Calu3 (cell line): ENCODE data around the gene PLEKHM3. TPM values are rescaled to one million over a fixed set of nuclear protein-coding genes. Genes with fewer than 3 reads are reported as not detected.

Experiments
- BruUV-seq: library from RNA; stranded (reverse); fragments of 400-500 nt; replicated peaks from 2 replicates; lab custom pipeline; 2021; lab: Mats Ljungman, UMichigan
- CTCF ChIA-PET: fragments of 300-600 bp; sonication (Branson Sonifier 250); formaldehyde crosslinking; loops from one replicate; lab custom pipeline; 2022; ENCODE audit warnings: antibody characterized with exemption; lab: Charles Lee
- DNase-seq: peaks from one replicate; pipeline ENCODE4 v3.0.0; 2022
- H3K27ac Mint-ChIP-seq: one replicate; pipeline ENCODE4 v1.8.0; 2022; ENCODE audit warnings: mixed read lengths; ENCODE audit not compliant: unreplicated experiment
- H3K27me3 Mint-ChIP-seq: one replicate; pipeline ENCODE4 v1.8.0; 2022; ENCODE audit warnings: mixed read lengths; ENCODE audit not compliant: unreplicated experiment
- H3K36me3 Mint-ChIP-seq: one replicate; pipeline ENCODE4 v1.8.0; 2022; ENCODE audit warnings: mild to moderate bottlenecking, moderate library complexity, mixed read lengths; ENCODE audit not compliant: insufficient read depth, unreplicated experiment
- H3K4me1 Mint-ChIP-seq: one replicate; pipeline ENCODE4 v1.8.0; 2022; ENCODE audit warnings: mild to moderate bottlenecking, low read depth, mixed read lengths; ENCODE audit not compliant: unreplicated experiment
- H3K4me3 Mint-ChIP-seq: one replicate; pipeline ENCODE4 v1.8.0; 2022; ENCODE audit warnings: mild to moderate bottlenecking, low read depth, moderate library complexity, mixed read lengths; ENCODE audit not compliant: unreplicated experiment
- H3K9me3 Mint-ChIP-seq: one replicate; pipeline ENCODE4 v1.8.0; 2022; ENCODE audit warnings: low read depth, mixed read lengths; ENCODE audit not compliant: unreplicated experiment
- intact Hi-C: fragments of 100-400 bp; cut with micrococcal nuclease; formaldehyde crosslinking; loops from one replicate; pipeline ENCODE4 v1.10.0; 2022; ENCODE audit not compliant: unreplicated experiment
- total RNA-seq: library from RNA; stranded (reverse); gene quantifications from 2 replicates; pipeline ENCODE4 v1.2.3, GENCODE V29; 2022
- TF ChIP-seq, protein P1 (sequence below): fragments of 200-600 bp; IDR thresholded peaks from one replicate; pipeline ENCODE4 v1.8.0; 2022; ENCODE audit warnings: antibody characterized with exemption; ENCODE audit not compliant: unreplicated experiment

PLEKHM3 gene
- total RNA-seq, 1 experiment from 2014 or later: 8.0 TPM

DNA sequence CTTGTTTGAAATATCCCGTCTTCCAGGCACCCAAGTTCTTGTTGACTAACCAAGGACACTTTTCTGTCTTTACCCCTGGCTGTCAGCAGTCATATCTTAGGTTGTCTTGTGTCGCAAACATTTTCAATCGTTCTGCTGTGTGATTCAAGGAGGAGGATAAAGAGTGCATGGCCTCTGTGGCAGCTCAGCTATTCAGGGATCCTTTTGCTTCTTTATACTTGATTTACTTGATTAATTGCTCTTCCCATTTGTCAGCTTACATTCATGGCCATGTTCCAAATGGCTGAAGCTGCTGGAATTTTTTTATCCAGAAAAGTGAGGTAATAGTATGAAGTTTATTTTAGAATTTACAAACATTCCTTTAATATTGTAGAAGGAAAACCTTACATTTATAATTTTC lies 158.3 kb downstream of the PLEKHM3 start:
- no TSS peak for BruUV-seq
- Mint-ChIP-seq H3K4me3 (no peak overlapping the region), H3K4me1 (peaks cover 54% of the 10 kb centered on the region), H3K9me3 (no peaks in the 10 kb centered on the region), H3K27ac (no peak overlapping the region), H3K27me3 (no peaks in the 10 kb centered on the region), H3K36me3 (peaks cover 13% of the 10 kb centered on the region)
- intact Hi-C loops: loop anchor here (5.0 kb wide), 1 partner anchor 100 kb away; the partner anchor contains the start of gene FZD5
- DNase-seq: no peak
- TF ChIP-seq, protein P1, sequence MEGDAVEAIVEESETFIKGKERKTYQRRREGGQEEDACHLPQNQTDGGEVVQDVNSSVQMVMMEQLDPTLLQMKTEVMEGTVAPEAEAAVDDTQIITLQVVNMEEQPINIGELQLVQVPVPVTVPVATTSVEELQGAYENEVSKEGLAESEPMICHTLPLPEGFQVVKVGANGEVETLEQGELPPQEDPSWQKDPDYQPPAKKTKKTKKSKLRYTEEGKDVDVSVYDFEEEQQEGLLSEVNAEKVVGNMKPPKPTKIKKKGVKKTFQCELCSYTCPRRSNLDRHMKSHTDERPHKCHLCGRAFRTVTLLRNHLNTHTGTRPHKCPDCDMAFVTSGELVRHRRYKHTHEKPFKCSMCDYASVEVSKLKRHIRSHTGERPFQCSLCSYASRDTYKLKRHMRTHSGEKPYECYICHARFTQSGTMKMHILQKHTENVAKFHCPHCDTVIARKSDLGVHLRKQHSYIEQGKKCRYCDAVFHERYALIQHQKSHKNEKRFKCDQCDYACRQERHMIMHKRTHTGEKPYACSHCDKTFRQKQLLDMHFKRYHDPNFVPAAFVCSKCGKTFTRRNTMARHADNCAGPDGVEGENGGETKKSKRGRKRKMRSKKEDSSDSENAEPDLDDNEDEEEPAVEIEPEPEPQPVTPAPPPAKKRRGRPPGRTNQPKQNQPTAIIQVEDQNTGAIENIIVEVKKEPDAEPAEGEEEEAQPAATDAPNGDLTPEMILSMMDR: no peak
- CTCF ChIA-PET: no interaction called here

DNA sequence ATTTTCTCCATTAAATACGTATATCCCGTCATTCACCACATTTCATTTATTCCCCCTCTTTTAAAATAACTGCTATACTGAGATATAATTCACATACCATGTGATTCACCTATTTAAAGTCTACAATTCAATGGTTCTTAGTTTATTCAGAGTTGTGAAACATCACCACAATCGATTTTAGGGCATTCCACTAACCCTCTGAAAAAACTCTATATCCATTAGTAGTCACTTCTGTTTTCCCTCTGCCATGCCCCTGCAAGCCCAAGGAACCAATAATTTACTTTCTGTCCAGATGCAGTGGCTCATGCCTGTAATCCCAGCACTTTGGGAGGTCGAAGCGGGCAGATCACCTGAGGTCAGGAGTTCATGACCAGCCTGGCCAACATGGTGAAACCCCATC lies 160.1 kb downstream of the PLEKHM3 start:
- peaks cover 13% of the 10 kb centered on the region for H3K36me3 Mint-ChIP-seq
- peak overlapping the region; percentile 44 for H3K4me3 Mint-ChIP-seq
- CTCF ChIA-PET: no interaction called here
- peaks cover 38% of the 10 kb centered on the region for H3K4me1 Mint-ChIP-seq
- H3K9me3 Mint-ChIP-seq: no peaks in the 10 kb centered on the region
- intact Hi-C loops: loop anchor here (2.0 to 5.0 kb wide), 2 partner anchors 16 to 98 kb away; partner anchors contain the start of gene FZD5
- DNase-seq: peak; percentile 30
- no peaks in the 10 kb centered on the region for H3K27me3 Mint-ChIP-seq
- peak overlapping the region; percentile 91 for H3K27ac Mint-ChIP-seq
- BruUV-seq: no TSS peak
- TF ChIP-seq, protein P1: no peak

DNA sequence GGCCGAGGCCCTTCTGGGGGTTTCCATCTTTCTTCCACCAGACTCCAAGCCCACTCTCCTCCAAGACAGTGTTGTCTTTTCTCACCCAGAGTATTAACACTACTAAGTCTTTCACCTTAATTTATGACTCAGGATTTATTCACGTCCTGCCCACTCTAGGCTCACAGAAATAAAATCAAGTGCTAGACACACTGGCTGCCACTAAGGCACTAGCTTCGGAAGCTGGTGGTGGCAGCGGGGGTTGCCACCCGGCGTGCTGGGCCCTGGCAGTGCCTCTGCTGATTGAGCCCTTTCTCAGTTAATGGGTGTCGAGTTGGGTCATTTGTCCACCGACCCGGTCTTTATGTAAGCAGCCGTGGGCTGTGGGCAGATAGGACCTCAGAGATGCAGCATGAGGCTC lies 162.0 kb downstream of the PLEKHM3 start:
- no peaks in the 10 kb centered on the region for H3K9me3 Mint-ChIP-seq
- intact Hi-C loops: no loop called here
- H3K27ac Mint-ChIP-seq: no peak overlapping the region
- CTCF ChIA-PET: no interaction called here
- peaks cover 6% of the 10 kb centered on the region for H3K36me3 Mint-ChIP-seq
- H3K4me3 Mint-ChIP-seq: no peak overlapping the region
- TF ChIP-seq, protein P1: no peak
- H3K4me1 Mint-ChIP-seq: peaks cover 21% of the 10 kb centered on the region
- no TSS peak for BruUV-seq
- DNase-seq: no peak
- no peaks in the 10 kb centered on the region for H3K27me3 Mint-ChIP-seq

DNA sequence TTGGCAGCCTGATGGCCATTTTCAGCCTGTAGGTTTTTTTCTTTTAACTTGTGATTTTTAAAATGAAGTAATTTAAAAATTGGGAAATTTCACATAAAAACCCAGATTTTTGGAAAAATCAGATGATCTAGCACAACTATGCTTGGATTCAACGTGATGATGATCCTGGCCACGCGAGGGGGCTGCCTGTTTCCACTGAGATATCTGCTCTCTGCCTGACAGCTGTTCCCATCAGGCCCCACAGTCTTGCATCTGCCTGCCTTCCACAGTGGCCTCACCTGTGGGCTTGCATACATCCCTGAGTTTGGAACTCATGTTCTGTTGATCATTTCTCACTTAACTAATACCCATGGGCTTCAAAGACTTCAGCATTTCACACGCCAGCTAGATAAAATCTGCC lies 163.5 kb downstream of the PLEKHM3 start:
- intact Hi-C loops: no loop called here
- no peak overlapping the region for H3K4me3 Mint-ChIP-seq
- H3K27ac Mint-ChIP-seq: no peak overlapping the region
- no peaks in the 10 kb centered on the region for H3K9me3 Mint-ChIP-seq
- CTCF ChIA-PET: no interaction called here
- no peaks in the 10 kb centered on the region for H3K27me3 Mint-ChIP-seq
- peaks cover 21% of the 10 kb centered on the region for H3K4me1 Mint-ChIP-seq
- TF ChIP-seq, protein P1: no peak
- DNase-seq: no peak
- H3K36me3 Mint-ChIP-seq: peaks cover 6% of the 10 kb centered on the region
- no TSS peak for BruUV-seq
